Spleen (tissue), 7 donors: ENCODE measurements around the gene DCUN1D4.

Experiments
- CTCF ChIP-seq, 11 experiments: fragments of 200-600 bp in 7 of 11; fragments of 450-650 bp in 4 of 11; sonication (generic) in 4 of 11; IDR thresholded peaks in 8 of 11; conservative IDR thresholded peaks in 3 of 11; 1 replicate in 7 of 11; 2 replicates in 4 of 11; pipeline versions ENCODE4 v1.4.0 to v1.8.0; 2016 to 2021; ENCODE audit warnings: antibody characterized with exemption in 11 of 11, inconsistent platforms in 4 of 11, mild to moderate bottlenecking in 1 of 11
- POLR2A ChIP-seq, 3 donors: fragments of 450-650 bp; IDR thresholded peaks; one replicate each; pipeline ENCODE4 v1.5.1; 2017; ENCODE audit warnings: antibody characterized with exemption in 3 of 3, mild to moderate bottlenecking in 1 of 3
- POLR2AphosphoS5 ChIP-seq, 3 donors: sonication (generic); formaldehyde crosslinking; IDR thresholded peaks; one replicate each; pipeline ENCODE4 v1.5.1; 2017; ENCODE audit warnings: antibody characterized with exemption in 3 of 3
- donor health status: DM: no; HTN: no; CAD: no; lungs with moderate emphysema.
- donor health status: DM: no; HTN: no; CAD: no.
- donor health status: DM: no; HTN: no; CAD: no.

- no peak for TF ChIP-seq POLR2A (IDR thresholded peaks at IDR 0.05)
- no peak for TF ChIP-seq POLR2AphosphoS5 (IDR thresholded peaks at IDR 0.05)
- no peak for TF ChIP-seq CTCF (IDR thresholded peaks at IDR 0.05 in 8 of 11, conservative IDR thresholded peaks at IDR 0.05 in 3 of 11)
Observed at GRCh38 chr4:51907006-51907669, 64.2 kb downstream of the DCUN1D4 start.
